DND-41 (cell line): ENCODE data around the gene ASB4.

Experiments
- ATAC-seq: fragments of 200-7000 bp; cut with Tn5 transposase; 3 replicates; pipeline ENCODE4 v1.9.1; 2021; ENCODE audit warnings: low read depth; ENCODE audit not compliant: insufficient read depth
- DNase-seq: peaks from one replicate; pipeline ENCODE4 v3.0.0-alpha.2; 2020
- H2AFZ ChIP-seq: 2 replicates; pipeline ENCODE4 v1.6.0; 2012; ENCODE audit warnings: low read depth, low read length
- H3K27ac ChIP-seq: 2 replicates; pipeline ENCODE4 v1.5.1; 2012; ENCODE audit warnings: low read length, inconsistent platforms
- H3K27me3 ChIP-seq: fragments of 200-600 bp; sonication (generic); 2 replicates; pipeline ENCODE4 v1.6.0; 2012; ENCODE audit warnings: low read length, mild to moderate bottlenecking, inconsistent platforms; ENCODE audit not compliant: insufficient read depth, poor library complexity
- H3K36me3 ChIP-seq: 2 replicates; pipeline ENCODE4 v1.5.1; 2012; ENCODE audit warnings: low read length, inconsistent platforms; ENCODE audit not compliant: insufficient read depth
- H3K4me1 ChIP-seq: 2 replicates; pipeline ENCODE4 v1.5.1; 2012; ENCODE audit warnings: mild to moderate bottlenecking, low read length; ENCODE audit not compliant: insufficient read depth
- H3K4me2 ChIP-seq: 2 replicates; pipeline ENCODE4 v1.6.0; 2012; ENCODE audit warnings: mild to moderate bottlenecking, moderate library complexity, low read length, inconsistent platforms; ENCODE audit not compliant: insufficient read depth
- H3K4me3 ChIP-seq, 2 experiments: fragments of 200-600 bp in 1 of 2; shearing (Covaris generic) in 1 of 2; 2 replicates each; pipeline ENCODE4 v1.5.1; 2012 to 2016; ENCODE audit warnings: inconsistent platforms in 2 of 2, low read length in 2 of 2, mild to moderate bottlenecking in 2 of 2, low read depth in 1 of 2, moderate library complexity in 1 of 2
- H3K79me2 ChIP-seq: 2 replicates; pipeline ENCODE4 v1.6.0; 2012; ENCODE audit warnings: low read length, inconsistent platforms; ENCODE audit not compliant: insufficient read depth
- H3K9ac ChIP-seq: 2 replicates; pipeline ENCODE4 v1.6.0; 2012; ENCODE audit warnings: low read depth, mild to moderate bottlenecking, inconsistent platforms, low read length, moderate library complexity
- H3K9me3 ChIP-seq: 2 replicates; pipeline ENCODE4 v1.5.1; 2012; ENCODE audit warnings: low read length, moderate library complexity, mild to moderate bottlenecking, inconsistent platforms; ENCODE audit not compliant: insufficient read depth, severe bottlenecking
- H4K20me1 ChIP-seq: 2 replicates; pipeline ENCODE4 v1.6.0; 2012; ENCODE audit warnings: low read length; ENCODE audit not compliant: insufficient read depth
- EZH2 ChIP-seq: IDR thresholded peaks from 3 replicates; pipeline ENCODE4 v1.6.1; 2012; ENCODE audit warnings: borderline replicate concordance, low read depth, mild to moderate bottlenecking, moderate library complexity, low read length, inconsistent platforms; ENCODE audit not compliant: severe bottlenecking
- TF ChIP-seq, protein P1 (sequence below): IDR thresholded peaks from 2 replicates; pipeline ENCODE4 v1.5.1; 2012; ENCODE audit warnings: borderline replicate concordance, low read length, moderate library complexity, mild to moderate bottlenecking; ENCODE audit not compliant: poor library complexity, severe bottlenecking; ENCODE audit errors: extremely low read depth

Gene ASB4

DNA sequence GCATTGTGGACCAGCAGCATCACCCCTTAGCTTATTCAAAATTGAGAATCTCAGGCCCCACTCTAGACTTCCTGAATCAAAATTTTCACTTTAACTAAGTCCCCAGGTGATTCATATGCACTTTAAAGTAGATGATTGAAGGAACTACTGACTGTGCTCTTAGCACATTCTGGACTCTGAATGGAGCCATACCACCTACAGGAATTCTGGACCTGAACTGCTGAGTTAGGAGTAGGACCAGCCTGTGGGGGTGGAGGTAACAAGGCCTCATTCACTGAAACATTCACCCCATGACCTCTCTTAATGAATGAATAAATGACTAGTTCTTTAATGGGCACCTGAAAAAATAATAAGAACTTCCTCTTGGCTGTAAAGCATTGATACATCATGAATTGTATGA, 103.3 kb downstream of the ASB4 start:
- DNase-seq: no peak
- no peak for ATAC-seq
- no peaks in the 10 kb centered on the region for H3K4me1 ChIP-seq
- H4K20me1 ChIP-seq: no peaks in the 10 kb centered on the region
- H3K4me2 ChIP-seq: no peak overlapping the region
- H3K9ac ChIP-seq: no peak overlapping the region
- H3K27ac ChIP-seq: no peak overlapping the region
- no peaks in the 10 kb centered on the region for H3K36me3 ChIP-seq
- no peak overlapping the region for H3K4me3 ChIP-seq
- H2AFZ ChIP-seq: no peak overlapping the region
- H3K27me3 ChIP-seq: no peaks in the 10 kb centered on the region
- H3K9me3 ChIP-seq: no peaks in the 10 kb centered on the region
- TF ChIP-seq EZH2: no peak
- TF ChIP-seq, protein P1, sequence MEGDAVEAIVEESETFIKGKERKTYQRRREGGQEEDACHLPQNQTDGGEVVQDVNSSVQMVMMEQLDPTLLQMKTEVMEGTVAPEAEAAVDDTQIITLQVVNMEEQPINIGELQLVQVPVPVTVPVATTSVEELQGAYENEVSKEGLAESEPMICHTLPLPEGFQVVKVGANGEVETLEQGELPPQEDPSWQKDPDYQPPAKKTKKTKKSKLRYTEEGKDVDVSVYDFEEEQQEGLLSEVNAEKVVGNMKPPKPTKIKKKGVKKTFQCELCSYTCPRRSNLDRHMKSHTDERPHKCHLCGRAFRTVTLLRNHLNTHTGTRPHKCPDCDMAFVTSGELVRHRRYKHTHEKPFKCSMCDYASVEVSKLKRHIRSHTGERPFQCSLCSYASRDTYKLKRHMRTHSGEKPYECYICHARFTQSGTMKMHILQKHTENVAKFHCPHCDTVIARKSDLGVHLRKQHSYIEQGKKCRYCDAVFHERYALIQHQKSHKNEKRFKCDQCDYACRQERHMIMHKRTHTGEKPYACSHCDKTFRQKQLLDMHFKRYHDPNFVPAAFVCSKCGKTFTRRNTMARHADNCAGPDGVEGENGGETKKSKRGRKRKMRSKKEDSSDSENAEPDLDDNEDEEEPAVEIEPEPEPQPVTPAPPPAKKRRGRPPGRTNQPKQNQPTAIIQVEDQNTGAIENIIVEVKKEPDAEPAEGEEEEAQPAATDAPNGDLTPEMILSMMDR: no peak
- H3K79me2 ChIP-seq: no peaks in the 10 kb centered on the region

DNA sequence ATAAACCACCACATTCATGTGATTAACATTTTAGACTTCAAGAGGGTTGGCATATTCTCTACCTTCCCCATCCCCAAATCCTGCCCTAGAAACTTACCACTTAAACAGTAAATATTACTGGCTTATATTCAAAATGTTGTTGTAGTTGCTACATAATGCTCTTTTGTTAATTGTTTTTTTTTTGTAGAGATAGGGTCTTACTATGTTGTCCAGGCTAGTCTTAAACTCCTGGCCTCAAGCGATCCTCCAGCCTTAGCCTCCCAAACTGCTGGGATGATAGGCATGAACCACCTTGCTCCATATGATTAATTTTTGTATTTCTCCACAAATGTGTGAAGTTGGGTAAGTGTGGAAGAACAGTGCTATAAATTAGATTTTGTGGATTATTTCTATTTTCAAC, 104.0 kb downstream of the ASB4 start:
- TF ChIP-seq EZH2: no peak
- TF ChIP-seq, protein P1: no peak
- Histone ChIP-seq H3K4me2 (no peak overlapping the region), H3K79me2 (no peaks in the 10 kb centered on the region), H4K20me1 (no peaks in the 10 kb centered on the region), H2AFZ (no peak overlapping the region), H3K27ac (no peak overlapping the region), H3K9ac (no peak overlapping the region), H3K4me1 (no peaks in the 10 kb centered on the region), H3K9me3 (no peaks in the 10 kb centered on the region), H3K36me3 (no peaks in the 10 kb centered on the region), H3K27me3 (no peaks in the 10 kb centered on the region), H3K4me3 (no peak overlapping the region)
- DNase-seq: no peak
- no peak for ATAC-seq
